ELF-1 (cell line): ENCODE results near the gene MAPKAPK2.

Experiments
- DNase-seq: peaks from one replicate; pipeline ENCODE4 v3.0.0-alpha.2; 2016; ENCODE audit warnings: low read depth, low spot score

Gene MAPKAPK2

GRCh38 chr1:206719169-206719839, 34.6 kb downstream of the MAPKAPK2 start:
- no peak for DNase-seq

DNA sequence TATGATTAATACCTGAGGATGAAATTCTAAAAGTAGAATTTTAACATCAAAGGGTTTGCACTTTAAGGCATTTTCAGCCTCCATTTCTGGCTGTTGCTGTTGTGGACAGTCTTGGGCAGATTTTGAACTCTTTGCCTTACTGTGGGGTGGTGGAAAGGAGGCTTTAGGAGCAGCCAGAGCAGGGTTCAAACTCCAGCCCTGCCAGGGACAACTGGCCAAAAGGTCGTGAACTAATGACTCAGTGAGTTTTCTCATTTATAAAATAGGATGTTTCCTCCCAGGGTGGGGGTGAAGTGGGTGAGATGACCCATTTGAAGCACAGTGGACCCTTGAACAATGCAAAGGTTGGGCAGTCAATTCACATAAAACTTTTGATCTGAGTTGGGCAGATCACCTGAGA, 36.7 kb downstream of the MAPKAPK2 start:
- no peak for DNase-seq

- DNase-seq, result no peak
Measured at GRCh38 chr1:206722751-206723461, 38.2 kb downstream of the MAPKAPK2 start.

DNA sequence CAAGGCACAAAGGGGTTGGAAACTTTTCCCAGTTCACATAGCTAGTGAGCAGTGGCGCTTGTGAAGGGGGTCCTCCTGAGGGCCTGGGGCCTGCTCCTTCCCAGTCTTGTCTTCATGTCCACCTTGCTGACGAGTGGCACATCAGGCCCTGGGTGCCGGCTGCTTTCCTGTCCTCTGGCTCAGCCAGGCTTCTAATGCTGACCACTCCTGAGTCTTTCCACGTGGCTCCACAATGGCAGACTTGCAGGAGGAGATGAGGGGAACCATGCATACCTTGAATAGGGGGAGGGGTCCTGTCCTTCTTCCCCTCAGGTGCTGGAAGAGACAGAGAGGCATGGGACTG, 38.7 kb downstream of the MAPKAPK2 start:
- DNase-seq, result no peak

GRCh38 chr1:206723805-206724472, 39.2 kb downstream of the MAPKAPK2 start:
- peak; percentile 64 for DNase-seq

DNA sequence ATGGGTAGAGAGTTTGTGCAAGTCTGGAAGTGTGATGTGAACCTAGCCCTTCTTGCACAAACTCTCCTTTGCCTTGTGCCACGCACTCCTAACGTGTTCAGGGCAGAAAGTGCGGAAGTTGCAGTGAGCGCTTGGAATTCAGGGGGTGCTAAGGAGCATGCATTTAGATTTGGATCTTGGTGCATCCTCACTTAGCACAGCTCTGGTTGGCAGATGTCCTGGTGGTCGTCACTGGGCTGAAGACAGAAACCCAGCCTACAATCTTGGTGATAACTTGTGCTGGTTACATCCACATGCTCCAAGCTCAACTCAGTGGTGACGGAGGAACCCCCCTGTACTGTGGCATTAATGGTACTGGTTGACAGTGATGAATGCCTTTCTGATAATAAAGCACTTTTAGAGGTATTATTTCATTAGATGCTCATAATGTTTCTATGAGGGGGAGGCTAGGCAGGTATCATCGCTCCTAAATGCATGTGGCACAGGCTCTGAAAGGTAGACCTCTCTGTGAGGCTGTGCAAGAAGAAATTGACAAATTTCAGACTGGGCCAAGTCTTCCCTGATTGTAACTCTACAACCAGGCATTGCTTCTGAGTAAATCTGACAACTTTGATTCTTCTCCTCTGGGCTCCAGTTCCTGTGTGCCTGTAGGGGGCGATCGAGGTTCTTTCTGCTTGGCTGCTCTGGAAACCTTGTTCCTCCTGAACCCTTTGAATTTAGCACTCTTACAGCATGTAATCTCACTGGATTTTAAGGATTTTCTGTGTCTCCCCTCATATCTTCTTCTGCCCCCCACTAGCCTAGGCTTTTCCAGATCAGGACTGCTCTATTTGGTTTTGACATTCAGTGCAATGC, 40.6 kb downstream of the MAPKAPK2 start:
- peak; percentile 61 for DNase-seq

- no peak for DNase-seq
Measured at GRCh38 chr1:206727981-206728696, 43.4 kb downstream of the MAPKAPK2 start.

DNA sequence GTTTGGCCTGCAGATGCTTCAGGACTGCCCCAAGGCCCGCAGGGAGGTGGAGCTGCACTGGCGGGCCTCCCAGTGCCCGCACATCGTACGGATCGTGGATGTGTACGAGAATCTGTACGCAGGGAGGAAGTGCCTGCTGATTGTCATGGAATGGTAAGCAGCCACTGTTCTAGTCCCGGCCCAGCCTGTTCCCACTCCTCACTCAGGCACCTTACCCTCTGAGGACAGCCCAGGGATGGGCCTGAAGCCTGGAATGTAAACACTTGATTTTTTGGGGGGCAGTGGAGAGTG, 43.9 kb downstream of the MAPKAPK2 start:
- no peak for DNase-seq

- no peak for DNase-seq
Measured at GRCh38 chr1:206729050-206729449, 44.3 kb downstream of the MAPKAPK2 start.

DNA sequence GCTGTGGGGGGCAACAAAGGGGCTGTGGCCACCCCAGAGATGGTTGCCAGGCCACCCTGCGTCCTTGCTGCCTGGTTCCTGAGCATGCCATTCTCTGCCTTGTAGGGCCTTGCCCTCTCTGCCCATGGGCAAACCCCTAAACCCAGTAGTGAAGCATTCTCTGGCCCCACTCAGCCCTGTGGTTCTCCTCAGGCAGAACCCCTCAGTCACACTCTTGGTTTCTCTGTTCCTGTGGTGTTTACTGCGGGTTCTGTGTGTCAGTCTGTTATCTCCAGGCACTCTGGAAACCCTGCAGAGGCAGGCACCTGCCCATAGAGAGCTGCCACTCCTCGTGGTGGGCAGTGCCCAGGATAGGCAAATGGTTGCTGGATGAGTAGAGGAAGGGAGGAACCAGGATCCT, 44.8 kb downstream of the MAPKAPK2 start:
- DNase-seq, result no peak

- DNase-seq, result no peak
Measured at GRCh38 chr1:206732508-206732907, 47.8 kb downstream of the MAPKAPK2 start.

- DNase-seq, result no peak
Measured at GRCh38 chr1:206732992-206733391, 48.3 kb downstream of the MAPKAPK2 start.

DNA sequence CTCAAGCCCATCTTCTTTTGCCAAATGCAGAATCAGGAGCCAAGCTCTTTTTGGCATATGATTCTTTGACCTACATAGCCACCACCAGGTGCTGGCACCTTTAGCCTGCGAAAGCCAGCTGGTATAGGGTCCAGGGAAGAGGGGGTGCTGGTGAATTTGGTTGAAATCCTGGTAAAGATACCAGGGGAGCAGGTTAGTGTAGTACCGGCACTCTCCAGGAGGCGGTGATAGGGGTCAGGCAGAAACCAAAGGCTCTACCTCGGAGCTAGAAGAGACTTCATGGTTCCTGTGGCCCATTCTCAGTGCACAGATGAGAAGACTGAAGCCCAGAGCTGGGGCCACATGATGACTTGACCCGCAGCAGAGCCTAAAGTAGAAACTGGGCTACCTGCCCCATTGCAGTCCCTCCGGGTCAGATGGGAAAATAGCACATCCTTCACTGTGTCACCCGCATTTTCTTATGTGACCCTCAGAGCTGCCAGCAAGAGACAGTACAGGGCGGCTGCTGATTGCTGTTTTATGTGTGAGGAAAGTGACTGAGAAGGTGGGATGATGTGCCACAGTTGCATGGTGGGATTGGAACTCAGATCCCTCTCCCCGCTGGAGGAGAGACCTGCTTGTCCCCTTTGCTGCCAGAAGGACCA, 49.9 kb downstream of the MAPKAPK2 start:
- DNase-seq, result peak; percentile 53

DNA sequence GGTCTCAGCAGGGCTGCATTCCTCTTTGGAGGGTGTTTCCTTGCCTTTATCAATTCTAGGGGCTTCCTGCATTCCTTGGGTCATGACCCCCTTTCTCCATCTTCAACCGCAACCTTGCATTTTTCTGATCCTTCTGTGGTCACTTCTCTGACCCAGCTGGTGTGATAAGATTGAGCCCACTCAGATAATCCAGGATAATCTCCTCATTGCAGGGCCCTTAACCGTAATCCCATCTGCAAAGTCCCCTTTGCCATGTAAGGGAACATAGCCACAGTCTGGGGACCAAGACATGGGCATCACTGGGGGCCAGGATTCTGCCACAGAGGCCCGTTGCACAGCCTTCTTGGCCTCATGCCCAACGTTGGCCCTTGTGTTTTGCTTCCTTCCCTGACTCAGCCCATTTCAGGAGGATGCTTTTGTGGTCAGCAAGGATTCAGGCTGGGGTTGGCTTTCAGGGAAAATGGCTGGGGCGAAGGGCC, 50.9 kb downstream of the MAPKAPK2 start:
- no peak for DNase-seq

DNA sequence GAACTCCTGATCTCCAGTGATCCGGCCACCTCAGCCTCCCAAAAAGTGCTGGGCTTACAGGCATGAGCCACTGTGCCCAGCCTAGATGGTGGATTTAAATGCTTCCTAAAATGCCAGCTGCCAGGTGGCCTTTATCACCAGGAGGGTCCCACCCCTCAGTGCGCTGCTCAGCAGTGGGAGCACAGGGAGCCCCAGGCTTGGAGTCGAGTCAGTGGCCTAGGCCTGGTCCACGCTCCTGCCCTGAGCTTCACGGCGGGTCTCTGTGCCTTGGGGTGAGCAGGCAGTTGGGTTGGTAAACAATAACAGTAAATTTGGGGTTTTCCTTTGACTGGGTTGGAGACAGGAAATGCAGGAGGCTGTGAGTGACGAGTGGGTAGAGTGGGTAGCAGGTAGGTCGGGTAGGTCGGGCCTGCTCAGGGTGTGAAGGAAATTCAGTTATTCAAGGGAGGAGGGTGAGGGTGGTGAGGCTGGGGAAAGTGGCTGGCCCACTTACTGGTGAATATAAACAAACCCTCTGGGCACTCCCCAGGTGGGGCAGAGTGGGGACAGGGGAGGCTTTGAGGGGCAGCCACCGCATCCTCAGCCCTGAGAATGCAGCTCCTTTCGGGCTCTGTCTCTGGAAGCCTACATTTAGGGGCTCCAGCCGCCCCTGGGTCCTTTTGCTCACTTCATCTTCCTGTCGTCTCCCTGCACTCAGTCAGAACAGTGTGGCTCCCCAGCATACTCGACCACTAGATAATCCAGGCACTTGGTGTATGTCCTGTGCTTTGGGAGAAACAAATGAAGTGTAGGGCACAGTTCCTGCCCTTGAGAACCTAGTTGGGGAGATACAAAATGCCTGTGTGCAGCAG, 52.4 kb downstream of the MAPKAPK2 start:
- DNase-seq, result no peak

DNA sequence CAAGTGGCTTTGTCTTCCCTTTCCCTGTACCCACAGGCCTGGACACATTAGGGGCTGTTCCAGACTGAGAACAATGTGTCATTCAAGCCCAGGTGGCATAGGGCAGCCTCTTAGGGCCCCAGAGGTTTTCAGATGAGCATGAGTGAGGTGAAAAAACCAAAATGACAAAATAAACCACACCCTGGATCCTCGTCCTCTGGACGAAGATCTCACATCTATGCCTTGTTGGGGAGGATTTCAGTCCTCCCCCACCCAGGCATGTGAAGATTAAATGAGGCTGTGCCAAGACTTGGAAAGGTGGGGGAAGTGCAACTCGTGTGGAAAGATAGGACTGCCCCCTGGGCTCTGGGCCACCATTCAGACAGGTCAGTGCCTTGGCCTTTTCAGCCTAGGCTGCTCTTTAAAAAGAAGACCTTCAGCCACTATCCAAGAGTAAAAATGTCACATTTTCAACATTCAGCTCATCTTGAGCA, 53.1 kb downstream of the MAPKAPK2 start:
- no peak for DNase-seq

- peak; percentile 66 for DNase-seq
Measured at GRCh38 chr1:206738370-206739366, 54.0 kb downstream of the MAPKAPK2 start.

- DNase-seq, result peak; percentile 83
Measured at GRCh38 chr1:206739411-206740076, 54.8 kb downstream of the MAPKAPK2 start.
